Caco-2 (cell line): Measurements from ENCODE around the gene MBD3L5. TPM values are rescaled to one million over a fixed set of nuclear protein-coding genes. Genes with fewer than 3 reads are reported as not detected.
A peak's percentile ranks its signal among the peaks of the same experiment; 100 is the strongest.

Experiments
- BruUV-seq: library from RNA; stranded (reverse); fragments of 400-500 nt; replicated peaks from 2 replicates; lab custom pipeline; 2021; lab: Mats Ljungman, UMichigan
- CTCF ChIA-PET: fragments of 300-600 bp; sonication (Branson Sonifier 250); formaldehyde crosslinking; loops from one replicate; lab custom pipeline; 2022; ENCODE audit warnings: antibody characterized with exemption; lab: Charles Lee
- POLR2A ChIA-PET: fragments of 300-600 bp; sonication (Branson Sonifier 250); formaldehyde crosslinking; loops from one replicate; lab custom pipeline; 2022; ENCODE audit warnings: antibody characterized with exemption; lab: Charles Lee
- DNase-seq, 2 experiments: peaks; one replicate each; pipeline versions ENCODE4 v3.0.0 to v3.0.0-alpha.2; 2020 to 2022
- H3K27me3 ChIP-seq: replicated peaks from 2 replicates; pipeline ENCODE4 v1.6.0; 2011; ENCODE audit warnings: low read length; ENCODE audit not compliant: control insufficient read depth, insufficient read depth
- H3K36me3 ChIP-seq: 2 replicates; pipeline ENCODE4 v1.5.1; 2011; ENCODE audit warnings: low read length; ENCODE audit not compliant: control insufficient read depth, insufficient read depth
- H3K4me1 ChIP-seq: fragments of 250-450 bp; sonication (Bioruptor Pico); 2 replicates; pipeline ENCODE4 v1.5.1; 2020; ENCODE audit warnings: mild to moderate bottlenecking
- H3K4me3 ChIP-seq: 2 replicates; pipeline ENCODE4 v1.5.1; 2011; ENCODE audit warnings: low read depth, mild to moderate bottlenecking, control low read depth, low read length
- H3K9me3 ChIP-seq: fragments of 250-450 bp; sonication (Bioruptor Pico); 2 replicates; pipeline ENCODE4 v1.5.1; 2020; ENCODE audit warnings: mild to moderate bottlenecking, moderate library complexity
- H3K27ac Mint-ChIP-seq: one replicate; pipeline ENCODE4 v1.8.0; 2022; ENCODE audit warnings: mixed read lengths; ENCODE audit not compliant: unreplicated experiment
- H3K27me3 Mint-ChIP-seq: one replicate; pipeline ENCODE4 v1.8.0; 2022; ENCODE audit warnings: mixed read lengths; ENCODE audit not compliant: insufficient read depth, unreplicated experiment
- H3K36me3 Mint-ChIP-seq: one replicate; pipeline ENCODE4 v1.8.0; 2022; ENCODE audit warnings: mild to moderate bottlenecking, mixed read lengths; ENCODE audit not compliant: insufficient read depth, unreplicated experiment
- H3K4me1 Mint-ChIP-seq: one replicate; pipeline ENCODE4 v1.8.0; 2022; ENCODE audit warnings: low read depth, mixed read lengths; ENCODE audit not compliant: unreplicated experiment
- H3K4me3 Mint-ChIP-seq: one replicate; pipeline ENCODE4 v1.8.0; 2022; ENCODE audit warnings: mild to moderate bottlenecking, moderate library complexity, mixed read lengths; ENCODE audit not compliant: unreplicated experiment
- H3K9me3 Mint-ChIP-seq: one replicate; pipeline ENCODE4 v1.8.0; 2022; ENCODE audit warnings: mixed read lengths; ENCODE audit not compliant: unreplicated experiment
- CTCF ChIP-seq, 2 experiments: fragments of 200-600 bp in 1 of 2; IDR thresholded peaks; 1 replicate in 1 of 2; 2 replicates in 1 of 2; pipeline versions ENCODE4 v1.5.1 to v1.8.0; 2011 to 2022; ENCODE audit warnings: antibody characterized with exemption in 1 of 2, control low read depth in 1 of 2, inconsistent platforms in 1 of 2, low read depth in 1 of 2, low read length in 1 of 2, mild to moderate bottlenecking in 1 of 2, moderate library complexity in 1 of 2; ENCODE audit not compliant: insufficient read depth in 1 of 2, severe bottlenecking in 1 of 2, unreplicated experiment in 1 of 2
- intact Hi-C: fragments of 100-400 bp; cut with micrococcal nuclease; formaldehyde crosslinking; loops from one replicate; pipeline ENCODE4 v1.10.0; 2022; ENCODE audit not compliant: unreplicated experiment
- total RNA-seq: library from RNA; stranded (reverse); gene quantifications from 2 replicates; pipeline ENCODE4 v1.2.3, GENCODE V29; 2022

MBD3L5 gene
- total RNA-seq, 1 experiment from 2014 or later, result not detected

GRCh38 chr19:7007859-7008258, 22.5 kb upstream of the MBD3L5 start:
- DNase-seq, result no peak
- Mint-ChIP-seq H3K36me3 (no peaks in the 10 kb centered on the region), H3K9me3 (no peaks in the 10 kb centered on the region), H3K27me3 (no peaks in the 10 kb centered on the region), H3K27ac (no peak overlapping the region), H3K4me3 (no peak overlapping the region), H3K4me1 (no peaks in the 10 kb centered on the region)
- Histone ChIP-seq H3K4me3 (no peak overlapping the region), H3K36me3 (no peaks in the 10 kb centered on the region), H3K27me3 (no peaks in the 10 kb centered on the region), H3K9me3 (no peaks in the 10 kb centered on the region), H3K4me1 (no peaks in the 10 kb centered on the region)
- no peak for TF ChIP-seq CTCF (IDR thresholded peaks at IDR 0.05; ENCODE audit: insufficient read depth in 1 of 2, low read depth in 1 of 2, low read length in 1 of 2, severe bottlenecking in 1 of 2, unreplicated experiment in 1 of 2)
- ChIA-PET POLR2A (no interaction called here), CTCF (no interaction called here)
- intact Hi-C loops, result no loop called here
- BruUV-seq, result no TSS peak

- CTCF ChIA-PET, result no interaction called here
- H3K27ac Mint-ChIP-seq, result no peak overlapping the region
These were observed 19.4 kb upstream of the MBD3L5 start for GRCh38 chr19:7010722-7011593.

DNA sequence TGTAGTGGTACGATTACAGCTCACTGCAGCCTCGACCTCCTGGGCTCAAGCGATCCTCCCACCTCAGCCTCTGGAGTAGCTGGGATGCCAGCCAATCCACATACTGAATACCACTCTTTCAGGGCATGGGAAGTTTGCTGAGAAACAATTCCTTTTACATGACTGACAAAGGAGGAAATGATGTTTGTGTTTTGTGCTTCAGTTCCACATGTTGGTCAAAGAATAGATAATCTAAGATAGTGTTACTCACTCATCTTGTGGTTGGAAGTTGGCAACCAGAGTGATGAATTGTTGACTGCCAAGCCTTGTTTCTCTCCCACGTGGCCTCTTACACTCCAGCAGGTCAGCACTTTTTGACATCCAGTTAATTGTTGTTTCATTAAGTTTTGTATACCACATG, 16.7 kb upstream of the MBD3L5 start:
- H3K36me3 Mint-ChIP-seq, result no peaks in the 10 kb centered on the region
- POLR2A ChIA-PET, result no interaction called here
- DNase-seq, result no peak
- Histone ChIP-seq H3K36me3 (no peaks in the 10 kb centered on the region), H3K9me3 (0 out of 2 replicates have a peak, but pooled peaks cover 5% of the 10 kb centered on the region), H3K27me3 (no peaks in the 10 kb centered on the region), H3K4me1 (no peaks in the 10 kb centered on the region), H3K4me3 (no peak overlapping the region)
- H3K4me3 Mint-ChIP-seq, result no peak overlapping the region
- intact Hi-C loops, result no loop called here
- H3K9me3 Mint-ChIP-seq, result no peaks in the 10 kb centered on the region
- H3K27ac Mint-ChIP-seq, result no peak overlapping the region
- H3K4me1 Mint-ChIP-seq, result no peaks in the 10 kb centered on the region
- CTCF ChIA-PET, result no interaction called here
- no peak for TF ChIP-seq CTCF (IDR thresholded peaks at IDR 0.05; ENCODE audit: insufficient read depth in 1 of 2, low read depth in 1 of 2, low read length in 1 of 2, severe bottlenecking in 1 of 2, unreplicated experiment in 1 of 2)
- no peaks in the 10 kb centered on the region for H3K27me3 Mint-ChIP-seq
- BruUV-seq, result no TSS peak

More at GRCh38 chr19:7010722-7011593, 19.4 kb upstream of the MBD3L5 start:
- Mint-ChIP-seq H3K27me3 (no peaks in the 10 kb centered on the region), H3K4me1 (no peaks in the 10 kb centered on the region), H3K36me3 (no peaks in the 10 kb centered on the region), H3K9me3 (no peaks in the 10 kb centered on the region), H3K4me3 (no peak overlapping the region)
- Histone ChIP-seq H3K27me3 (no peaks in the 10 kb centered on the region), H3K36me3 (no peaks in the 10 kb centered on the region), H3K9me3 (0 out of 2 replicates have a peak, but pooled peaks cover 5% of the 10 kb centered on the region), H3K4me1 (no peaks in the 10 kb centered on the region), H3K4me3 (no peak overlapping the region)
- no TSS peak for BruUV-seq
- no peak for TF ChIP-seq CTCF (IDR thresholded peaks at IDR 0.05; ENCODE audit: insufficient read depth in 1 of 2, low read depth in 1 of 2, low read length in 1 of 2, severe bottlenecking in 1 of 2, unreplicated experiment in 1 of 2)
- intact Hi-C loops, result no loop called here
- POLR2A ChIA-PET, result no interaction called here
- DNase-seq, result peak in 1 of 2 experiments; percentile 34
